Keratinocyte (primary cell): Measurements from ENCODE around the gene VOPP1. TPM values are rescaled to one million over a fixed set of nuclear protein-coding genes. Genes with fewer than 3 reads are reported as not detected.

ENCODE experiments used
- DNase-seq: peaks from one replicate; pipeline ENCODE4 v3.0.0-alpha.2; 2011; ENCODE audit warnings: low read depth, missing footprints, low spot score
- FAIRE-seq: peaks from 2 replicates; lab custom pipeline; 2011; peaks lifted over from hg19 to GRCh38; lab: Jason Lieb, UNC
- H2AFZ ChIP-seq: 2 replicates; pipeline ENCODE4 v1.6.0; 2012; ENCODE audit warnings: low read length, control low read depth, inconsistent platforms; ENCODE audit not compliant: control insufficient read depth
- H3K27ac ChIP-seq: 2 replicates; pipeline ENCODE4 v1.5.1; 2011; ENCODE audit warnings: low read length; ENCODE audit not compliant: control insufficient read depth, insufficient read depth
- H3K27me3 ChIP-seq: 3 replicates; pipeline ENCODE4 v1.6.0; 2011; ENCODE audit warnings: low read length; ENCODE audit not compliant: control insufficient read depth, insufficient read depth; ENCODE audit errors: extremely low read depth
- H3K36me3 ChIP-seq, 2 experiments: 2 replicates in 1 of 2; 3 replicates in 1 of 2; pipeline ENCODE4 v1.5.1; 2011; ENCODE audit warnings: low read length in 2 of 2, mild to moderate bottlenecking in 1 of 2; ENCODE audit not compliant: control insufficient read depth in 2 of 2, insufficient read depth in 2 of 2; ENCODE audit errors: extremely low read depth in 1 of 2
- H3K4me1 ChIP-seq: 3 replicates; pipeline ENCODE4 v1.5.1; 2011; ENCODE audit warnings: low read length; ENCODE audit not compliant: control insufficient read depth, insufficient read depth; ENCODE audit errors: extremely low read depth
- H3K4me2 ChIP-seq: 3 replicates; pipeline ENCODE4 v1.6.0; 2011; ENCODE audit warnings: low read depth, low read length; ENCODE audit not compliant: control insufficient read depth, insufficient read depth; ENCODE audit errors: extremely low read depth
- H3K4me3 ChIP-seq, 3 experiments: fragments of 200-600 bp in 1 of 3; sonication (generic) in 1 of 3; 2 replicates in 2 of 3; 3 replicates in 1 of 3; pipeline ENCODE4 v1.5.1; 2011 to 2016; ENCODE audit warnings: low read length in 3 of 3, mild to moderate bottlenecking in 3 of 3, control low read depth in 2 of 3, inconsistent platforms in 1 of 3, low read depth in 1 of 3, mixed read lengths in 1 of 3, mixed run types in 1 of 3, moderate library complexity in 1 of 3; ENCODE audit not compliant: control insufficient read depth in 2 of 3, insufficient read depth in 2 of 3; ENCODE audit errors: extremely low read depth in 1 of 3
- H3K79me2 ChIP-seq: 2 replicates; pipeline ENCODE4 v1.6.0; 2012; ENCODE audit warnings: low read length; ENCODE audit not compliant: control insufficient read depth, insufficient read depth
- H3K9ac ChIP-seq: 3 replicates; pipeline ENCODE4 v1.6.0; 2011; ENCODE audit warnings: low read length; ENCODE audit not compliant: control insufficient read depth, insufficient read depth; ENCODE audit errors: extremely low read depth
- H3K9me1 ChIP-seq: 3 replicates; pipeline ENCODE4 v1.6.0; 2011; ENCODE audit warnings: low read length; ENCODE audit not compliant: control insufficient read depth, insufficient read depth; ENCODE audit errors: extremely low read depth
- H3K9me3 ChIP-seq: 2 replicates; pipeline ENCODE4 v1.5.1; 2012; ENCODE audit warnings: low read depth, low read length; ENCODE audit not compliant: control insufficient read depth
- H4K20me1 ChIP-seq: 3 replicates; pipeline ENCODE4 v1.6.0; 2011; ENCODE audit warnings: low read length; ENCODE audit not compliant: control insufficient read depth, insufficient read depth; ENCODE audit errors: extremely low read depth
- EZH2 ChIP-seq: IDR thresholded peaks from one replicate; pipeline ENCODE4 v1.6.1; 2012; ENCODE audit warnings: inconsistent platforms, mild to moderate bottlenecking, low read length, moderate library complexity
- dilution Hi-C: fragments of 300-500 bp; cut with MboI; formaldehyde crosslinking; loops from one replicate; pipeline ENCODE4 v1.7.0; 2020; ENCODE audit warnings: low sequenced_read_pairs; ENCODE audit not compliant: extremely low pct_ligation_motif_present
- polyA plus RNA-seq, 5 experiments: library from polyadenylated mRNA; depleted of rRNA in 3 of 5; stranded (reverse) in 3 of 5; stranded (forward) in 1 of 5; unstranded in 1 of 5; fragments of >200 nt; gene quantifications; 1 replicate in 1 of 5; 2 replicates in 3 of 5; 3 replicates in 1 of 5; pipeline versions ENCODE4 v1.2.1 to v1.2.3, GENCODE V29; 2011 to 2012; ENCODE audit warnings: missing spikeins in 2 of 5, low read depth in 1 of 5, low replicate concordance in 1 of 5
- TF ChIP-seq, protein P1 (sequence below), 3 experiments: IDR thresholded peaks in 1 of 3; conservative IDR thresholded peaks in 1 of 3; optimal IDR thresholded peaks in 1 of 3; 2 replicates in 2 of 3; 3 replicates in 1 of 3; pipeline versions ENCODE3 to v1.5.1; 2011; ENCODE audit warnings: low read length in 3 of 3, mild to moderate bottlenecking in 3 of 3, moderate library complexity in 2 of 3, control low read depth in 1 of 3, inconsistent platforms in 1 of 3; ENCODE audit not compliant: insufficient read depth in 2 of 3; ENCODE audit errors: extremely low read depth in 1 of 3

VOPP1 gene
- polyA plus RNA-seq, 1 donor (not counting 4 experiments of a cell fraction or from before 2014, with no cell fraction given) = 49.2 TPM

GRCh38 chr7:55498142-55498541 is 74.2 kb downstream of the VOPP1 start:
- Histone ChIP-seq H3K4me1 (peaks cover 5% of the 10 kb centered on the region), H3K9ac (no peak overlapping the region), H3K9me3 (no peaks in the 10 kb centered on the region), H3K27ac (no peak overlapping the region), H3K79me2 (peaks cover 12% of the 10 kb centered on the region), H3K27me3 (no peaks in the 10 kb centered on the region), H3K36me3 (peaks cover 2 to 9% of the 10 kb centered on the region in 2 experiments), H3K4me2 (no peak overlapping the region), H3K9me1 (no peaks in the 10 kb centered on the region), H3K4me3 (no peak overlapping the region), H4K20me1 (no peaks in the 10 kb centered on the region), H2AFZ (no peak overlapping the region)
- no peak for FAIRE-seq
- no peak for TF ChIP-seq EZH2
- TF ChIP-seq, protein P1, sequence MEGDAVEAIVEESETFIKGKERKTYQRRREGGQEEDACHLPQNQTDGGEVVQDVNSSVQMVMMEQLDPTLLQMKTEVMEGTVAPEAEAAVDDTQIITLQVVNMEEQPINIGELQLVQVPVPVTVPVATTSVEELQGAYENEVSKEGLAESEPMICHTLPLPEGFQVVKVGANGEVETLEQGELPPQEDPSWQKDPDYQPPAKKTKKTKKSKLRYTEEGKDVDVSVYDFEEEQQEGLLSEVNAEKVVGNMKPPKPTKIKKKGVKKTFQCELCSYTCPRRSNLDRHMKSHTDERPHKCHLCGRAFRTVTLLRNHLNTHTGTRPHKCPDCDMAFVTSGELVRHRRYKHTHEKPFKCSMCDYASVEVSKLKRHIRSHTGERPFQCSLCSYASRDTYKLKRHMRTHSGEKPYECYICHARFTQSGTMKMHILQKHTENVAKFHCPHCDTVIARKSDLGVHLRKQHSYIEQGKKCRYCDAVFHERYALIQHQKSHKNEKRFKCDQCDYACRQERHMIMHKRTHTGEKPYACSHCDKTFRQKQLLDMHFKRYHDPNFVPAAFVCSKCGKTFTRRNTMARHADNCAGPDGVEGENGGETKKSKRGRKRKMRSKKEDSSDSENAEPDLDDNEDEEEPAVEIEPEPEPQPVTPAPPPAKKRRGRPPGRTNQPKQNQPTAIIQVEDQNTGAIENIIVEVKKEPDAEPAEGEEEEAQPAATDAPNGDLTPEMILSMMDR (optimal IDR thresholded peaks at IDR 0.05 in 1 of 3, IDR thresholded peaks at IDR 0.05 in 1 of 3, conservative IDR thresholded peaks at IDR 0.05 in 1 of 3; ENCODE audit: extremely low read depth in 1 of 3, insufficient read depth in 2 of 3, low read length in 3 of 3) = no peak
- no peak for DNase-seq
- dilution Hi-C loops = no loop called here

- Histone ChIP-seq H3K79me2 (peaks cover 14% of the 10 kb centered on the region), H2AFZ (no peak overlapping the region), H3K27me3 (no peaks in the 10 kb centered on the region), H4K20me1 (no peaks in the 10 kb centered on the region), H3K9me3 (no peaks in the 10 kb centered on the region), H3K27ac (no peak overlapping the region), H3K4me2 (no peak overlapping the region), H3K9me1 (no peaks in the 10 kb centered on the region), H3K9ac (no peak overlapping the region), H3K36me3 (peaks cover 2 to 12% of the 10 kb centered on the region in 2 experiments), H3K4me1 (peaks cover 5% of the 10 kb centered on the region), H3K4me3 (no peak overlapping the region)
- TF ChIP-seq, protein P1 (optimal IDR thresholded peaks at IDR 0.05 in 1 of 3, IDR thresholded peaks at IDR 0.05 in 1 of 3, conservative IDR thresholded peaks at IDR 0.05 in 1 of 3; ENCODE audit: extremely low read depth in 1 of 3, insufficient read depth in 2 of 3, low read length in 3 of 3) = no peak
- TF ChIP-seq EZH2 = no peak
- DNase-seq (no peak), FAIRE-seq (no peak)
- dilution Hi-C loops = no loop called here
Observed at GRCh38 chr7:55497521-55497920, 74.8 kb downstream of the VOPP1 start.
